ENCODE data around the gene LINGO1.

Gene LINGO1

GRCh38 chr15:77595231-77595630, 37.5 kb downstream of the LINGO1 start:
- DNase-seq (ENCODE audit: low read depth): no peak

- no peak for DNase-seq (ENCODE audit: low read depth)
These were observed 40.0 kb downstream of the LINGO1 start for GRCh38 chr15:77592758-77593157.

GRCh38 chr15:77591968-77592613, 40.6 kb downstream of the LINGO1 start:
- no peak for DNase-seq (ENCODE audit: low read depth)

- DNase-seq (ENCODE audit: low read depth): no peak
These were observed 42.9 kb downstream of the LINGO1 start for GRCh38 chr15:77589839-77590238.

- DNase-seq (ENCODE audit: low read depth): no peak
These were observed 44.6 kb downstream of the LINGO1 start for GRCh38 chr15:77588126-77588525.

- no peak for DNase-seq (ENCODE audit: low read depth)
These were observed 48.0 kb downstream of the LINGO1 start for GRCh38 chr15:77584691-77585090.

GRCh38 chr15:77584201-77584600, 48.5 kb downstream of the LINGO1 start:
- DNase-seq (ENCODE audit: low read depth): no peak

GRCh38 chr15:77582763-77583162, 49.9 kb downstream of the LINGO1 start:
- no peak for DNase-seq (ENCODE audit: low read depth)

GRCh38 chr15:77581896-77582569, 50.7 kb downstream of the LINGO1 start:
- DNase-seq (ENCODE audit: low read depth): no peak

GRCh38 chr15:77580996-77581682, 51.6 kb downstream of the LINGO1 start:
- DNase-seq (ENCODE audit: low read depth): no peak

- DNase-seq (ENCODE audit: low read depth): no peak
These were observed 53.1 kb downstream of the LINGO1 start for GRCh38 chr15:77579498-77580188.

GRCh38 chr15:77578641-77579372, 53.9 kb downstream of the LINGO1 start:
- DNase-seq (ENCODE audit: low read depth): no peak

GRCh38 chr15:77577366-77577950, 55.3 kb downstream of the LINGO1 start:
- DNase-seq (ENCODE audit: low read depth): no peak

GRCh38 chr15:77576538-77576937, 56.2 kb downstream of the LINGO1 start:
- no peak for DNase-seq (ENCODE audit: low read depth)

GRCh38 chr15:77575203-77575934, 57.3 kb downstream of the LINGO1 start:
- DNase-seq (ENCODE audit: low read depth): no peak

GRCh38 chr15:77574521-77575202, 58.0 kb downstream of the LINGO1 start:
- DNase-seq (ENCODE audit: low read depth): no peak

GRCh38 chr15:77573802-77574201, 58.9 kb downstream of the LINGO1 start:
- no peak for DNase-seq (ENCODE audit: low read depth)

- no peak for DNase-seq (ENCODE audit: low read depth)
These were observed 60.5 kb downstream of the LINGO1 start for GRCh38 chr15:77572186-77572585.

GRCh38 chr15:77571741-77572140, 61.0 kb downstream of the LINGO1 start:
- no peak for DNase-seq (ENCODE audit: low read depth)

GRCh38 chr15:77571181-77571580, 61.5 kb downstream of the LINGO1 start:
- no peak for DNase-seq (ENCODE audit: low read depth)
